GF-D8 (cell line): ENCODE measurements around the gene ZBTB7C.
A peak's percentile ranks its signal among the peaks of the same experiment; 100 is the strongest.
"Not testable (repeated sequence)": the region's sequence is repeated elsewhere in the genome, so short reads cannot be mapped to it uniquely, and the experiment has no call there.

ENCODE experiments used
- DNase-seq: peaks from one replicate; lab custom pipeline; 2025; lab: John Stamatoyannopoulos, UW

The ZBTB7C gene

GRCh38 chr18:48296581-48296980 lies 112.6 kb downstream of the ZBTB7C start:
- DNase-seq = no peak

- no peak for DNase-seq
Measured at GRCh38 chr18:48295586-48296311, 113.4 kb downstream of the ZBTB7C start.

- no peak for DNase-seq
Measured at GRCh38 chr18:48294899-48295585, 114.1 kb downstream of the ZBTB7C start.

GRCh38 chr18:48293954-48294898 lies 115.0 kb downstream of the ZBTB7C start:
- no peak for DNase-seq

- peak; percentile 23 for DNase-seq
Measured at GRCh38 chr18:48292782-48293424, 116.3 kb downstream of the ZBTB7C start.

GRCh38 chr18:48292229-48292628 lies 117.0 kb downstream of the ZBTB7C start:
- DNase-seq = no peak

GRCh38 chr18:48290162-48290926 lies 118.8 kb downstream of the ZBTB7C start:
- no peak for DNase-seq

- no peak for DNase-seq
Measured at GRCh38 chr18:48284743-48285142, 124.4 kb downstream of the ZBTB7C start.

GRCh38 chr18:48284011-48284410 lies 125.2 kb downstream of the ZBTB7C start:
- DNase-seq = not testable (repeated sequence)

GRCh38 chr18:48281460-48281859 lies 127.7 kb downstream of the ZBTB7C start:
- DNase-seq = not testable (repeated sequence)

GRCh38 chr18:48279312-48279711 lies 129.9 kb downstream of the ZBTB7C start:
- no peak for DNase-seq

GRCh38 chr18:48278081-48278480 lies 131.1 kb downstream of the ZBTB7C start:
- no peak for DNase-seq

- no peak for DNase-seq
Measured at GRCh38 chr18:48274301-48274700, 134.9 kb downstream of the ZBTB7C start.

GRCh38 chr18:48270929-48271328 lies 138.3 kb downstream of the ZBTB7C start:
- DNase-seq = no peak

- DNase-seq = no peak
Measured at GRCh38 chr18:48265328-48265727, 143.9 kb downstream of the ZBTB7C start.

- DNase-seq = no peak
Measured at GRCh38 chr18:48263914-48264902, 145.0 kb downstream of the ZBTB7C start.

- no peak for DNase-seq
Measured at GRCh38 chr18:48263192-48263853, 145.9 kb downstream of the ZBTB7C start.

- no peak for DNase-seq
Measured at GRCh38 chr18:48260237-48260636, 148.9 kb downstream of the ZBTB7C start.

GRCh38 chr18:48256848-48257247 lies 152.3 kb downstream of the ZBTB7C start:
- no peak for DNase-seq
